K562 (cell line): Measurements from ENCODE around the gene GAL3ST2.

ENCODE experiments used
- CHD2 ChIP-seq: IDR thresholded peaks from 2 replicates; pipeline ENCODE4 v1.6.1; 2011; ENCODE audit warnings: low read depth, low read length
- CTCF ChIP-seq, 3 experiments: IDR thresholded peaks in 2 of 3; conservative IDR thresholded peaks in 1 of 3; 2 replicates each; pipeline ENCODE4 v1.5.1; 2011 to 2012; ENCODE audit warnings: low read length in 3 of 3, mild to moderate bottlenecking in 3 of 3, control low read depth in 2 of 3, improper control_type of control experiment in 1 of 3, inconsistent platforms in 1 of 3, low read depth in 1 of 3, mixed read lengths in 1 of 3, moderate library complexity in 1 of 3; ENCODE audit not compliant: insufficient read depth in 2 of 3
- CXXC5 ChIP-seq: fragments of 250-450 bp; sonication (Bioruptor Pico); IDR thresholded peaks from 2 replicates; pipeline ENCODE4 v1.8.0; 2022; ENCODE audit warnings: inconsistent platforms, mild to moderate bottlenecking, moderate library complexity
- EZH2 ChIP-seq: IDR thresholded peaks from 2 replicates; pipeline ENCODE4 v1.6.1; 2012; ENCODE audit warnings: low read depth, mild to moderate bottlenecking, inconsistent platforms, low read length, borderline replicate concordance
- GABPA ChIP-seq: fragments of 200-800 bp; sonication (Bioruptor generic); conservative IDR thresholded peaks from 2 replicates; pipeline ENCODE4 v1.6.1; 2016; ENCODE audit warnings: low read depth, missing genetic modification characterization, missing compliant biosample characterization
- GTF2E2 ChIP-seq: fragments of 200-800 bp; sonication (Bioruptor generic); IDR thresholded peaks from 2 replicates; pipeline ENCODE4 v1.6.1; 2016; ENCODE audit warnings: missing genetic modification characterization, missing compliant biosample characterization
- KDM1A ChIP-seq, 2 experiments: fragments of 450-650 bp; IDR thresholded peaks; 2 replicates each; pipeline ENCODE4 v1.6.1; 2016; ENCODE audit warnings: mild to moderate bottlenecking in 2 of 2
- POLR2A ChIP-seq: fragments of 450-650 bp; conservative IDR thresholded peaks from 2 replicates; pipeline ENCODE4 v1.6.1; 2016
- PRPF4 ChIP-seq: fragments of 200-400 bp; formaldehyde crosslinking; IDR thresholded peaks from one replicate; pipeline ENCODE4 v1.6.1; 2017; ENCODE audit warnings: low read length, low read depth, mild to moderate bottlenecking; ENCODE audit not compliant: insufficient read depth, poor library complexity, severe bottlenecking
- REST ChIP-seq, 2 experiments: fragments of 450-650 bp; formaldehyde crosslinking in 1 of 2; IDR thresholded peaks; 2 replicates each; pipeline versions ENCODE4 v1.4.0 to v1.6.1; 2014 to 2020; ENCODE audit warnings: mild to moderate bottlenecking in 2 of 2, borderline replicate concordance in 1 of 2, low read depth in 1 of 2
- SP1 ChIP-seq: sonication (generic); formaldehyde crosslinking; IDR thresholded peaks from 2 replicates; pipeline ENCODE4 v1.8.1; 2022; ENCODE audit warnings: mild to moderate bottlenecking, missing genetic modification reagents
- U2AF2 ChIP-seq: fragments of 200-400 bp; formaldehyde crosslinking; optimal IDR thresholded peaks from 2 replicates; pipeline ENCODE3; 2017; ENCODE audit warnings: low read depth, mild to moderate bottlenecking, low read length
- ZBTB33 ChIP-seq: sonication (generic); formaldehyde crosslinking; IDR thresholded peaks from 2 replicates; pipeline ENCODE4 v1.8.1; 2023; ENCODE audit warnings: mild to moderate bottlenecking, missing genetic modification reagents
- ZNF263 ChIP-seq: sonication (generic); formaldehyde crosslinking; IDR thresholded peaks from 2 replicates; pipeline ENCODE4 v1.8.0; 2022; ENCODE audit warnings: mild to moderate bottlenecking, missing genetic modification reagents, borderline replicate concordance

- TF ChIP-seq ZNF263 (CRISPR knock-in tag) (no peak), POLR2A (no peak), REST (IDR thresholded peaks at IDR 0.05; ENCODE audit: borderline replicate concordance) (no peak), REST (CRISPR knock-in tag; IDR thresholded peaks at IDR 0.05; ENCODE audit: low read depth) (no peak), U2AF2 (no peak), GABPA (no peak), KDM1A (IDR thresholded peaks at IDR 0.05) (no peak), ZBTB33 (CRISPR knock-in tag) (no peak), CTCF (IDR thresholded peaks at IDR 0.05 in 2 of 3, conservative IDR thresholded peaks at IDR 0.05 in 1 of 3; ENCODE audit: insufficient read depth in 2 of 3, low read depth in 1 of 3, low read length in 3 of 3) (no peak), CHD2 (no peak), SP1 (CRISPR knock-in tag) (no peak), GTF2E2 (tag) (no peak), EZH2 (no peak), PRPF4 (no peak), CXXC5 (CRISPR knock-in tag) (no peak)
Measured at GRCh38 chr2:241795021-241795999, 18.7 kb downstream of the GAL3ST2 start.
